ENCODE measurements around the gene XPO1. TPM values are rescaled to one million over a fixed set of nuclear protein-coding genes. Genes with fewer than 3 reads are reported as not detected.

XPO1 gene
- total and polyA plus RNA-seq, 2 donors (not counting 1 experiment from before 2014, with no cell fraction given) = 91.8 to 348 TPM

- Histone ChIP-seq H3K4me3 (replicated peaks in 1 of 4; ENCODE audit: control extremely low read depth in 1 of 4, insufficient read depth in 1 of 4, low read depth in 3 of 4, low read length in 4 of 4) (no peak overlapping the region), H2AFZ (ENCODE audit: low read length) (no peak overlapping the region)
Measured at GRCh38 chr2:61582165-61582564, 44.0 kb upstream of the XPO1 start.

GRCh38 chr2:61581716-61582115, 43.6 kb upstream of the XPO1 start:
- no peak for TF ChIP-seq CTCF (conservative IDR thresholded peaks at IDR 0.05 in 1 of 2, IDR thresholded peaks at IDR 0.05 in 1 of 2; ENCODE audit: low read depth in 1 of 2, low read length in 2 of 2)
- no peak for TF ChIP-seq EZH2 (IDR thresholded peaks at IDR 0.05; ENCODE audit: low read length, missing control alignments)
- H3K27ac ChIP-seq (ENCODE audit: insufficient read depth, low read length) = no peak overlapping the region
- no peak for DNase-seq (ENCODE audit: low read depth in 2 of 2)
- no peak overlapping the region for H2AFZ ChIP-seq (ENCODE audit: low read length)
- H3K9ac ChIP-seq (ENCODE audit: insufficient read depth, low read length) = no peak overlapping the region
- no peak overlapping the region for H3K4me3 ChIP-seq (replicated peaks in 1 of 4; ENCODE audit: control extremely low read depth in 1 of 4, insufficient read depth in 1 of 4, low read depth in 3 of 4, low read length in 4 of 4)
- H4K20me1 ChIP-seq (ENCODE audit: control insufficient read depth, extremely low read depth, insufficient read depth, low read length) = no peaks in the 10 kb centered on the region
- no peak overlapping the region for H3K4me2 ChIP-seq (ENCODE audit: extremely low read depth, insufficient read depth, low read length)
- H3K79me2 ChIP-seq (ENCODE audit: control insufficient read depth, insufficient read depth, low read length) = no peaks in the 10 kb centered on the region
- H3K27me3 ChIP-seq (ENCODE audit: control insufficient read depth, insufficient read depth, low read length) = no peaks in the 10 kb centered on the region
- H3K4me1 ChIP-seq (ENCODE audit: control insufficient read depth, extremely low read depth, insufficient read depth, low read length) = no peaks in the 10 kb centered on the region
- no peaks in the 10 kb centered on the region for H3K9me3 ChIP-seq (ENCODE audit: control insufficient read depth, insufficient read depth, low read depth, low read length)
- H3K36me3 ChIP-seq (ENCODE audit: control insufficient read depth, insufficient read depth, low read length) = no peaks in the 10 kb centered on the region

More at GRCh38 chr2:61582165-61582564, 44.0 kb upstream of the XPO1 start:
- Histone ChIP-seq H3K27ac (ENCODE audit: insufficient read depth, low read length) (no peak overlapping the region), H3K36me3 (ENCODE audit: control insufficient read depth, insufficient read depth, low read length) (no peaks in the 10 kb centered on the region), H3K9me3 (ENCODE audit: control insufficient read depth, insufficient read depth, low read depth, low read length) (no peaks in the 10 kb centered on the region), H3K79me2 (ENCODE audit: control insufficient read depth, insufficient read depth, low read length) (no peaks in the 10 kb centered on the region), H4K20me1 (ENCODE audit: control insufficient read depth, extremely low read depth, insufficient read depth, low read length) (no peaks in the 10 kb centered on the region), H3K4me1 (ENCODE audit: control insufficient read depth, extremely low read depth, insufficient read depth, low read length) (no peaks in the 10 kb centered on the region), H3K9ac (ENCODE audit: insufficient read depth, low read length) (no peak overlapping the region), H3K27me3 (ENCODE audit: control insufficient read depth, insufficient read depth, low read length) (no peaks in the 10 kb centered on the region), H3K4me2 (ENCODE audit: extremely low read depth, insufficient read depth, low read length) (no peak overlapping the region)
- no peak for TF ChIP-seq EZH2 (IDR thresholded peaks at IDR 0.05; ENCODE audit: low read length, missing control alignments)
- TF ChIP-seq CTCF (conservative IDR thresholded peaks at IDR 0.05 in 1 of 2, IDR thresholded peaks at IDR 0.05 in 1 of 2; ENCODE audit: low read depth in 1 of 2, low read length in 2 of 2) = no peak
- no peak for DNase-seq (ENCODE audit: low read depth in 2 of 2)

- H3K27ac ChIP-seq (ENCODE audit: insufficient read depth, low read length) = no peak overlapping the region
- DNase-seq (ENCODE audit: low read depth in 2 of 2) = peak in 1 of 2 donors; percentile 20
- H3K36me3 ChIP-seq (ENCODE audit: control insufficient read depth, insufficient read depth, low read length) = no peaks in the 10 kb centered on the region
- no peak overlapping the region for H3K9ac ChIP-seq (ENCODE audit: insufficient read depth, low read length)
- no peak for TF ChIP-seq EZH2 (IDR thresholded peaks at IDR 0.05; ENCODE audit: low read length, missing control alignments)
- H3K9me3 ChIP-seq (ENCODE audit: control insufficient read depth, insufficient read depth, low read depth, low read length) = no peaks in the 10 kb centered on the region
- no peaks in the 10 kb centered on the region for H3K4me1 ChIP-seq (ENCODE audit: control insufficient read depth, extremely low read depth, insufficient read depth, low read length)
- H3K4me3 ChIP-seq (replicated peaks in 1 of 4; ENCODE audit: control extremely low read depth in 1 of 4, insufficient read depth in 1 of 4, low read depth in 3 of 4, low read length in 4 of 4) = no peak overlapping the region
- H2AFZ ChIP-seq (ENCODE audit: low read length) = no peak overlapping the region
- no peaks in the 10 kb centered on the region for H3K79me2 ChIP-seq (ENCODE audit: control insufficient read depth, insufficient read depth, low read length)
- no peaks in the 10 kb centered on the region for H3K27me3 ChIP-seq (ENCODE audit: control insufficient read depth, insufficient read depth, low read length)
- H4K20me1 ChIP-seq (ENCODE audit: control insufficient read depth, extremely low read depth, insufficient read depth, low read length) = no peaks in the 10 kb centered on the region
- H3K4me2 ChIP-seq (ENCODE audit: extremely low read depth, insufficient read depth, low read length) = no peak overlapping the region
Measured at GRCh38 chr2:61575447-61575859, 37.3 kb upstream of the XPO1 start.

All from fibroblast of lung (primary cell).